Measurements from ENCODE around the gene NTM.

Gene NTM

DNA sequence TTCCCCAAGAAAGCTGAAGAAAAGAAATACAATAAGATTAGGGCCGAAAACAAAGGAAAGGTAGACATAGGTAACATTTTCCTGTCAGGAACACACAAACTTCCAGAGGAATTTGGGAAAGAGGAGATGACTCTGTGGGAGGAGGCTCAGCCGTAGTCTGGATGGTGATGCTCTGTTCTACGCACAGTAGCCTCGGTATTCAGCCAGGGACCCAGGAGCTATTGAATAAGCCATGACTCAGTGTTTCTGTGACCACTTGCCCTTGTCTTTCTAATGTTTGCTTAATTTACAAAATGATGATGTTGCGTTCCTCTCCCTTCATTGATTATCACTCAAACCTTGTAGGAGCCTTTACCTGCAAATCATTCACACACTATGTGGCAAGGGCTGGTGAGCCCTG lies 745.0 kb downstream of the NTM start:
- in situ Hi-C loops (cut with MboI; ENCODE audit: low sequenced_read_pairs) = no loop called here

DNA sequence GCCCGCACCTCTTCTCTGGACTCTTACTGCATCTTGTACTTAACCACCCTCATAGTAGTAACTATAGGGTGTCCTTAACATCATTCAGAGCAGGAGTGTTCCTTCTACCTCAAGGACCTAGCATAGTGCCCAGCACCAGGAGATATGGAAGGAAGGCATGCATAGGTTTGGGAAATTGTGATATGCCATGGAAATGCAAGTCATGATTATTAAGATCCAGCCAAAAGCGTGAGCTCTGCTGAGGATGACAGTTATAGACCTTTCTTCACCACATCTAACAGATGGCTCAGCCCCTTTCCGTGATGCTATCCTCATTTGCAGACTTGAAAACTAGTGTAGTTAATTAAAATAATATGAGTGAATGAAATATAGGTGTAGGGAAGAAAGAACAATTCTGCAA lies 746.1 kb downstream of the NTM start:
- in situ Hi-C loops (cut with MboI; ENCODE audit: low sequenced_read_pairs) = no loop called here

DNA sequence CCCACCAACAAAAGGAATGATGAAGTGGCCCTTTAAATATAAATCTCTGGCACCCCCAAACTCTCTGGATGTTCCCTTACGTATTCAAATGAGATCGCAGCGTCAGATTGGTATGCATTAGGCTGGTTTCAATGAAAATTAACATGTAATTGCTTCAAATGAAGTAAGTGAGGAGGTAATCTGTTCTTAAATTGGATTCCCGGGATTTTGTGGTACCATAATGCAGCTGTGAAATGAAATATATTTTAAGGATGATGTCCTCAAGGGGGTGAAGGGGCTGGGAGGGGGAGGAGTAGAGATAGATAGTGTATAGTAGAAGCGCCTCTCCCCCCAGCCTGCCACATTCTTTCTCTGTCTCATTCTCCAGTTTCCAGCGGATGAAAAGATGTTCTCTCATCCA lies 748.2 kb downstream of the NTM start:
- in situ Hi-C loops (cut with MboI; ENCODE audit: low sequenced_read_pairs) = no loop called here

DNA sequence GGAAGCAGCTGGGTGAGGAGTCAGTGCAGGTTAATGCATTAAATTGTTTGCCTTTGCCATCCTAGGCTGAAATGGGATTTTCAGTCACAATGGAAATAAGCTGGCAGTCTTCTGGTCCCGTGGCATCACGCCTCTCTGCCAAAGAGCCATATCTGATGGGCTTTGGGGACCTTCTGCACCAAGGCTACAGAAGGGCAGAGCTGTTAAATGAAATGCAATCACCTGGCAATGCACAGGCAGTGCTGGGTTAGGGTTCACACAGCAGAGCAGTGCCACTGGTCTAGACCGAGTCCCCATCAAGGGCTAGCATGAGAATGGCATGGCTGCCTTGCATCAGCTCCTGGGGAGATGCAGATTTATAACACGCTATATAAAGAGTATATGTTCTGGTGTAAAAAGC lies 749.2 kb downstream of the NTM start:
- in situ Hi-C loops (cut with MboI; ENCODE audit: low sequenced_read_pairs) = no loop called here

DNA sequence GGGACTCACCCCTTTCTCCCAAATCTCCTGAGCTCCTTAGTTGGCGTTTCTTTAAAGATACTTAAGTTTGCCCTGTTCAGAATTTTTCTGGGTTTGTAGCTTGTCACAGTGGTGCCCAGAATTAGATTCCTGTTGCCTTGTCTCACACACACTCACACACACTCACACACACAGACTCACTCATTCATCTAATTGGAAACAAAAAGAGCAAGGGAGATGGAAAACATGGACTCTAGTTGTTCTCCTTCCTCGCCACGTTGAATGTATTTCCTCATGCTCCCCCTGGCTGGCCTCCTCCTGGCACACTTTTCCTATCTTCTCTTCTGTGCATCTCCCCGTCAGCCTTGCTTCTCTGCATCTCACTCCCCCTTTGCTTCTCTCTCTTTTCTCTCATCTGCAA lies 752.3 kb downstream of the NTM start:
- in situ Hi-C loops (cut with MboI; ENCODE audit: low sequenced_read_pairs) = no loop called here

DNA sequence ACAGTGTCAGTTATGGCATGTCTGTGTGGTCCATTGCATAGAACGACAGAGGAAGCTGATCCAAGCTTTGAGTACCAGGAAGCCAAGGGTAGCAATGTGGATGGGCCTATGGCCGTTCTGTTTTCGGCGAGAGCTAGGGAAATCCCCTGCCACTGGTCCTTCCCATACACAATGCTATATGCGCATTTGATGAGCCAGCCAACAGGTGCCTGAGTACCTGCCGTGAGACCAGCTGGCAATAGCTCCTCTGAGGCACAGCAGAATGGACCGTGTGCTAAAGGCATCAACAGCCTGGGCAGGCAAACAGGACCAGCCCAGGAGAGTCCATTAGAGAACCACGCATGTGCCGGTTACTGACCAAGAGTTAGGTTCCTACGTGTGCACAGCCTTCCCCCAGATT lies 753.0 kb downstream of the NTM start:
- in situ Hi-C loops (cut with MboI; ENCODE audit: low sequenced_read_pairs) = no loop called here

DNA sequence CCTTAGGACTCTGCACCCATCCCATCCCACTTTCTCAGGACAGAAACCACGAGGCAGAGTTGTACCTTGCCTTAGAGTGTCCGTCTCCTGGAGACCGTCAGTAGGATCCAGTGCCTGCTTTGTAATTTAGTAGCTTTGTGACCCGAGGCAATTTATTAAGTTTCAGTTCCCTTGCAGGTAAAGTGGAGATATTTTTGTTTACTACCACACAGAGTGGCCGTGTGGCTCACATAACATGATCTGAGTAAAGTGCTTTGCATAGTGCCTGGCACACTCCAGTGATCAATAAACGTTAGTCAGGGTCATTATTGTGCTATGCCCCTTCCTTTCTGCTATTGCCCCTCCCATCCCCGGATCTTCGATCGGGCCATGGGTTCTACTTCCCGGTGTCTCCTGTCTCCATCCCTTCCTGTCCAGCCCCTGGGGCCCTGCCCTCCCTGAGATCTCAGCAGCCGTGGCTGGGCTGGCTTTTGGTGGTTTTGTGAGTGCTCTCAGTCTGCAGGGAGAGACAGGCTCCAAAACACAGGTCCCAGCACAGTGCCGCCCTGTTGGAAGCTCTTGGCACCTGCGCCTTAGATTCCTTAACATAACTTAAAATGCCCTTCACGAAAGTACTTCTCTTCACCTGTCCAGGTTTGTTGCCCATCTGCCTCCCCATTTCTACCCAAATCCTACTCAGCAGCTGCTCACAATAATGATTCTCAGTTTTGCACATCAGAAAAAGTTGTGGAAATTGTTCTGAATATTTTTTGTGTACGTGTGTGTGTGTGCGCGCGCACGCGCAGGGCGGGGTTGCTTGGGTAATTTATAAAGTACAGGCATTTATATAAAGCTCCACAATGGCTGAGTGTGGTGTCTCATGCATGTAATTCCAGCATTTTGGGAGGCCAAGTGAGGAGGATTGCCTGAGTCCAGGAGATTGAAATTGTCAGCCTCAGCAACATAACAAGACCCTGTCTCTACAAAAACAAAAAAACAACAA lies 753.7 kb downstream of the NTM start:
- in situ Hi-C loops (cut with MboI; ENCODE audit: low sequenced_read_pairs) = no loop called here

DNA sequence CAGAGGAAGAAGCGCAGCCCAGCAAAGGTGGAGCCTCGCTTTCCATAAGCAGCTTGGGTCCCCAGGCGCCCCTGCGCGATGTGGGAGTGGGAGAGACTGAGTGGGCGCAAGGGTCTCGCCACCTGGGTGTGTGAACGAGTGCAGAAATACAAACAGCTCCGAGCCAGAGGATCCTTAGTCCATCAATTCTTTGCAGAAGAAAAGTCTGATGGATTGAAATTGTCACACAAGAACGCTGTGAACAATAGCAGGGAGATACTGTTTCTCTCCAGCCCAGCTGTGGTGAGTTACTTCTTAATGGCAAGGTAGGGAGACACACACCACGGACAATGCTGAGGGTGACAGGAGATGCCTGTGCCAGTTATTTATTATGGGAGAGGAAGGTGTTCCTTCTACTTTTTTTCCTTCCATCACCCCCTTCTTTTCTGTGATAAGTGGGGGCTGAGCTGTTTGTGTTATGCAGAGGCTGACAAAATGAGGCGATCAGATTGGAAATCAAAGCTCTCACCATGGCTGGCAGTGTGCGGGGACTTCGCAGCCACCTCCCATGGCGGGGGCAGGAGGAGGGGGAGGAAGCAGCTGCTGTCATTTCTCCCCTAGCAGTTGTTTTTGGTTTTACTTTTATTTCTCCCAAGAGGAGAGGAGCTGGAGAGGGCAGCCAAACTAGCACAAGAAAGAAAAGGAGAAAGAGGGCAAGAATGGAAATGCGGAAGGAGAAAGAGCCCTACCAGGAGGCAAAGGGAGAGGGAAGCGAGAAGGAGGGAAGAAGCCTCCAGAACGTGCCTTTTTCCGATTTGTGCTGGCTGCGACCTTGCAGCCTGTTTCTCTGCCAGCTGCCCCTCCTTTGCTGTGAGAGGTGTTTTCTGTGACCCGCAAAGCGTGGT lies 755.8 kb downstream of the NTM start:
- in situ Hi-C loops (cut with MboI; ENCODE audit: low sequenced_read_pairs) = no loop called here

DNA sequence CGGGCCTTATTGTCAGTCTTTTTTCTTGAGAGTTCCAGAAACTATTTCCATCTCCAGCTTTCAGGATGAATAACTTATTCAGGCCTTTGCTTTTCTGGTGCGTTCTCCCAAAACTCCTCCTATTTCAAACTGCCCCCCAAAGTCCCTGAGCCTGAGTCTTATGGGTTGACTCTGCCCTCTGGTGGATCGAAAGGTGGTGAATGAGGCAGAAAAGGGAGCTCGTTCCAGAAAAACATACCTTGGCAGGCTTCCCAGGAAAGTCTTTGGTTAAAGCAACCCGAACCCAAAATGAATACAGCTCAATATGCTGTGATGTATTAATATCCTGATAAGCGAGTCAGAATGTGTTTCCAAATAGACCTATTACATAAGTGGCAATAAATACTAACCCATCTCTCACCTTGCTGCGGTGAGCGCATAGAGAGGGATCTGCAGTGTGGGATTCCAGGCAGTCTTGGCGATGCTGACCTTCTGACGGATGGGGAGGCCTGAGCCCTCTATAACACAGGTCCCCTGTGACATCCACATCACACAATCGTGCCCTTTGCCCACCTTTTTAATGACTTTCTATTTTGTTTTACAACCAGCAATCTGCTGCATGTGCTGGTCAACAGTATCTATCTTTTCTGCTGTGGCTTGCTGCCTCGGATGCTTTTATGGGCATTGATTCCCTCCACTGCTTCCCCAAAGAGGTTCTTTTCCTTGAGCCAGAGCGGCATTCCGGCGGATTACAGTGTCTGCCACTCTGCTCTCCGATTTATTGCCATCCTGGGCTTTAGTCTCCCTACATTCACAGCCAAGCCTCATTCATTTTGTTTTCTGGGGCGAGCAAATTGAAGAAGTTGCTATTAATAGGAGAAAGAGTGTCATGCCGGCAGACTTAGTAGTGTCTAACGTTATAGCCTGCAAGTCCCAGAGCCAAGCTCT lies 756.8 kb downstream of the NTM start:
- in situ Hi-C loops (cut with MboI; ENCODE audit: low sequenced_read_pairs) = no loop called here

DNA sequence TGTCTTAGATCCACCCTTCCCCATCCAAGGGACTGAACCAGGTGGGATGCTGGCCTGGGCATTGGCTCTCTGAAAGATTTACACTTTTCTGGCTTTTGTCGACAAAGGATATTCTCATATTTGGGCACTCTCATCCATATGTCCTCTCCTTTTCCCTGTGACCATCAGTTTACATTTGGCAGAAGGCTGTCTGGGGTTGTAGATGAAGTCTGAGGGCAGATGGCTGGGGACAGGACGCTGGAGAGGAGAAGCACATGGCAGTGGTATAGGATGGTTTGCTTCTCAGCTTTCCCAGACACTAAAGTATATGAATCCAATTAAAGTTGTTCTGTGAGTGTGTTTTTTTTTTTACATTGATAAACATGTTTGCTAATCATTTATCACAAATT lies 757.5 kb downstream of the NTM start:
- in situ Hi-C loops (cut with MboI; ENCODE audit: low sequenced_read_pairs) = no loop called here

DNA sequence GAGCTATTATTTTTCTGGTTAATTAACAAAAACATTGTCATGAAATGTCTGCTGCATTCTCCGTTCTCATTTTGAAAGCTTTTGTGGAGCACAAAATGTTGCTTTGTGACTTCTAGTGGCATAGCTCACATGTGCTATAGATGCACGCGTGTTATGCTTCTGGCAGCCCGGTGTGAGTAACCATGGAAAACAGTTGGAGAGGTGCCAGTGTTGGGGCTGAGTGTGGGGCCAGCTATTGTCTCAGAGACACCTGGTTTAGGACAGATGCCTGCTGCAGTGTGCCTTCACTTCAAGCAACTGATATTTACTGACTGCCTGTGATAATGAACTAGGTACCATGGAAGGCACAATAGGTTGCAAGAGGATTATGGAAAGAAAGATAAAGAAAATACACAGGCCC lies 760.6 kb downstream of the NTM start:
- in situ Hi-C loops (cut with MboI; ENCODE audit: low sequenced_read_pairs) = no loop called here

DNA sequence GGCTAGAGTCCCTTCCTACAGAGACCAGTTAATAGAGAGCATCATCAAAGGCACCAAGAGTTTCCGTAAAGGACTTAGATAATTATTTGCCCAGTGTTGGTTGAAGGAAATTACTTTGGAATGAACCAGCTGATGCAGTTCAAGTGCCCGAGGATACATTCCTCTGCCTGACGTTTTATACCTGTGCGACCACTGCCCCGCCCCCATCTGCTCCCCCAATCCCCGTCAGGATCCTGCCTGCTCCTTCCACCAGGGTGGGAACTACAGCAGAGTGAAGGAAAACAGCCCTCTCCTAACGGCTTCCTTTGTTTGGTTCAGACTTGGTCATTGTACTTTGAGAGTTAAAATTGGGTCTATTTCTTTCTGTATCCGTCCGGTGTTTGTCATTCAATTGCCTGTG lies 761.5 kb downstream of the NTM start:
- in situ Hi-C loops (cut with MboI; ENCODE audit: low sequenced_read_pairs) = no loop called here

DNA sequence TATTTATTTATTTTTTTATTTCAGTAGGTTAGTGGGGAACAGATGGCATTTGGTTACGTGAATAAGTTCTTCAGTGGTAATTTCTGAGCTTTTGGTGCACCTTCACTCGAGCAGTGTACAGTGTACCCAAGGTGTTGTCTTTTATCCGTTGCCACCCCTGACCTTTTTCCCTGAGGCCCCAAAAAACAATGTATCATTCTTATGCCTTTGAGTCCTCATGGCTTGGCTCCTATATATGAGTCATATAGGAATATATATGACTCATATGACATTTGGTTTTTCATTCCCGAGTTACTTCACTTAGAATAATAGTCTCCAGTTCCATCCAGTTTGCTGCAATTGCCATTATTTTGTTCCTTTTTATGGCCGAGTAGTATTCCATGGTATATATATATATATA lies 763.9 kb downstream of the NTM start:
- in situ Hi-C loops (cut with MboI; ENCODE audit: low sequenced_read_pairs) = no loop called here

DNA sequence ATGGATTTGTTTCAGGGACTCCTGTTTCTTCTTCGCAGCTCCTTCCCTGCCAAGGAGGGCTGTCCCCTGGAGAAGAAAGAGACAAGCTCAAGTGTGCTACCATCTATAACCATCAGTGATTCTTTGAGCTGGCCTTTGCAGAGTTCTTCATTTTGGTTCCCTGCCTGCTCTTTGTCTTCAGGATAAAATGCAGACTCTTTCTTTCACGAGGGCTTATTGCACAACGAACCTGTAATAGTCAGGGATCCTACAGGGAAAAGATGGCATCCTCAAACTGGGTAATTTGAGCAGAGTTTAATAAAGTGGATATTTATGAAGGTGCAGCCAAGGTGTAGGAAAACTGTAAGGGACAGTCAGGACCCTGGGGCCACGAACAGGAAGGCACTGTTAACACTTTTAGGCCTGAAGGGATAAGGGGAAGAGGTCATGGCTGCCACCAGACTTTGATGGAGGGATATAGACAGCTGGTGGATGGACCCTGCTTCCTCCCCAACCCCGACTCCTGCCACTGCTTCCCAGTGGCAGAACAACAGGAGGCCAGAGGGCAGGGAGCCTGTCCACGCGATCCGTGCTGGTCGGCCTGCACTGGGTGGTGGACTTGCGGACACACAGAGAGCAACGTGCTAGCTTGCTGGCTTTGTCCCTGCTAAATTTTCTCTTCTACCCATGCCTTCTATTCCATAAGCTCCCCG lies 767.0 kb downstream of the NTM start:
- in situ Hi-C loops (cut with MboI; ENCODE audit: low sequenced_read_pairs) = no loop called here

DNA sequence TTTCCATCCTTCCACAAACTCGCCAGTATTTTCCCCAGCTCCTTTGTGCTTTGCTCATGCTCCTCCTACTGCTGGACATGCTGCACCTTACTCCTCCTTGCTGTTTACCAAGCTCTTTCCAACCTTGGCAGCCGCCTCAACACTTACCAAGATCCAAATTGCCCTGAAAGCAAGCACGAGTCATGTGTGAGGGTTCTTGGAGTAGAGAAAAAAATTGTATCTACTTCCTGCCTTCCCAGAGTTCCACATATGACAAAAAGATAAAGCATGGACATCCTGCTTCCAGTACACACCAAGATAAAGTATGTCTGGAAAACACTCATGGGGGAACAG lies 767.5 kb downstream of the NTM start:
- in situ Hi-C loops (cut with MboI; ENCODE audit: low sequenced_read_pairs) = no loop called here

DNA sequence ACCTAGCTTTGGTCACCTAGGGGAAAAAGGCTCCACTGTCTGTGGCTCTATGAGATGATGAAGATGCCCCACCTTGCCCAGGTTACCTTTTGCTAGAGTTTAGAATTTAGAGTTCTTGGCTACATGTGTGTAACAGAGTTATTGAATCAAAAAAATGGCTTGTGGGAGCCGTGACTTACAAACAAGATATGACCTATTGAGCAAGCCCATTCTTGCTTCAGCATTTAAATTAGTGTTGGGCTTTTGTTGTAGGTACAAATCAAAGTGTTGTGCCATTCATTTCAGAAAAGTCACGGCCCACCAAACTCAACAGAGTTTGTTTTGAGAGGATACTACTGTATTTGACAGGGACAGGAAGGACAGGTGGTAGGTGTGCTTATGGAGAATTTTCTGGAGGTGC lies 768.8 kb downstream of the NTM start:
- in situ Hi-C loops (cut with MboI; ENCODE audit: low sequenced_read_pairs) = no loop called here

DNA sequence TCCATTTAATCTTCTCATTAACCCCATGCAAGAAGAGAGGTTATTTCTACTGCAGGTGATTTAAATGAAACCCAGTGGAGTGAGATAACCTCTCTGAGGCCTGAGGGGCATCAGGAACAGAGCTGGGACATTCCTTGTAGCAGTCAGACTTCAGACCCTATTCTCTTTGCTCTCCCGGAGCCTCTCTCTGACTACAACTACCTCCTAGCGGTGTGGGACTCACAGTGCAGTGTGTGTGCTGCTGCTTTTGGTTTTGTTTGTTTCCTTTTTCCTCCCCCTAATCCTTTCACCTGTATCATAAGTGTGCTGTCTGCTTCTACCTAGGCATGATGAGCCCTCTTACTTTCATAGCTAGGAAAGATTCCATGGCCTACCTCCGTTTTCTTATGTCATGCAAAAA lies 769.6 kb downstream of the NTM start:
- in situ Hi-C loops (cut with MboI; ENCODE audit: low sequenced_read_pairs) = no loop called here

DNA sequence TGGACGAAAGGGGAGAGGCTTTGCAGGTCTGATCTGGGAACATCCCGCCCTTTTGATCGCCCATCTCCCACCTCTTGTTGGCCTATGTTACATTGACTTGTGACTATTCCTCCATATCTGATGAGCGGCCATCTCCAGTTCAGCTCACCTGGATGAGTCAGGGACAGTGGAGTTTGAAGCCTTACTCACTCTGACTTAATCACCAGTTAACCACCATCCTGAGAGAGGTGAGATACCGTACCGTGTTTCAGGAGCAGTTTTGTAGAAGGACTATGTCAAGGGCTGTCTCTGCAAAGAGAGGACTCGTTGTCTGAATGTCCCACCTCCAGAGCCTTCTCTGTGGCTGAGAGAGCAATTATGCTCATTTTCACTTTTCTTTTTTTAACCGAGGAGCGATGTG lies 771.7 kb downstream of the NTM start:
- in situ Hi-C loops (cut with MboI; ENCODE audit: low sequenced_read_pairs) = no loop called here

DNA sequence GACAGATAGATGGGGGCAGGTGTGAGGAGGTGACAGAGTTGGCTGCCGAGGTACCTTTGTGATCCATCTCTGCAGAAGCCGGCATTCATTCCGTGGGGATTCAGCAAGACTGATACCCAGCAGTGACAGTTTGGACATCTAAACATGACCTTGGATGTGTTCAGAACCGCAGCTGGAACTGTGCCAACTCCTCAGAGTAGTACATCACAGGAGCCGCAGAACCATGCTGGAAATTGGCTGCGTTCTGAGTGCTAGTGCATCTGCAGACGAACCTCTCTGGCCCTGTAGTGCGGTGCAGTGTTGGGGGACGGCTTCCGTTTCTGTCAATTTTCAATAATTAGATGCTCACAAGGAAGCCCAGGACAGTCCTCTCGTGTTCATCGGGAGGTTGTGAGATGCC lies 772.1 kb downstream of the NTM start:
- in situ Hi-C loops (cut with MboI; ENCODE audit: low sequenced_read_pairs) = no loop called here

DNA sequence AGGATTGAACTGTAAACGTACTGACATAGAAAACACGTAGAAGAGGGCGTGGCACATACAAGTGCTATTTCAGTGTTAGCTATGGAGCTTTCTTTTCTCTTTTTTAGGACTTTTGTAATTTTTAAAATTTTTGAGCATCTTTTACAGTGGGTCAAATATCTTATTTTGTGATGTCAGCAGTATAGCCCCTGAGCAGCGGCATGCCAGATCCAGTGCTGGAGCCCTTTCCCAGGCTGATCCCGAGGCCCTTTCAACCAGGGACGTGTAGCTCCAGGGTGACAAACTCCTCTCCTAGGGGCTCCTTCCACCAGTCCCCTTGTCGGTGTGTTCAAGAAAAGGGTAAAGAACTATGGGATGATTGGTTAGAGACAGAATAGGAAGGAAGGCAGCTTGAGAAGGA lies 777.0 kb downstream of the NTM start:
- in situ Hi-C loops (cut with MboI; ENCODE audit: low sequenced_read_pairs) = no loop called here
